GM21576 (cell line): ENCODE measurements around the gene ARG2.

Experiments used
- ATAC-seq: cut with Tn5 transposase; IDR thresholded peaks from one replicate; pipeline ENCODE4 v1.9.1; 2021; ENCODE audit warnings: mild to moderate bottlenecking, moderate library complexity; ENCODE audit not compliant: unreplicated experiment

ARG2 gene

DNA sequence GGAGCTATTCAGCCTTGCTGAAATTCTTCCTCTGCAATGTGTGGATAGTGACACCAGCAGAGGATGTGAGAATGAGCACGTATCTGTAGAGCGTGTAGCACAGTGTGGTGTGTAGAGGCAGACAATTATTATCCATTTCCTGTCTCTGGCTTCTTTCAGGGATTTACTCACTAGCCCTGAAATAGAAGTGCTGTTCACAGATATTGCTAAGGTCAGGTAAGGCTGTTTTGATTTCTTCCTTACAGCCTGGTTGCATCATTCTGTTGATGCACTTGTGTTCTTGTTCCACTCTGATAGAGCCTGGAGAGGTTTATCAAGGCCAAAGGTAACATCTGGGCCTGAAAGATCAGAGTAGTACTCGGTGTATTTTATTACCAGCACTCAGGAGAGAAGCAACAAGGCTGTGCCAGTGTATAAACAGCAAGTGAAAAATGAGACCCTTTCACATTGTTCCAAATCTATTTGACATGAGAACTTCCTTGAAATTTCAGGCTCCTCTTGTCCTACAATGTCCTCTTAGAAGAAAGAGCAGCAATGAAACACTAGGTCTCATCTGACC lies 16.7 kb downstream of the ARG2 start:
- ATAC-seq, result no peak

- no peak for ATAC-seq
These were observed 18.9 kb downstream of the ARG2 start for GRCh38 chr14:67638642-67639041.

GRCh38 chr14:67641480-67641879 lies 21.8 kb downstream of the ARG2 start:
- ATAC-seq, result no peak

DNA sequence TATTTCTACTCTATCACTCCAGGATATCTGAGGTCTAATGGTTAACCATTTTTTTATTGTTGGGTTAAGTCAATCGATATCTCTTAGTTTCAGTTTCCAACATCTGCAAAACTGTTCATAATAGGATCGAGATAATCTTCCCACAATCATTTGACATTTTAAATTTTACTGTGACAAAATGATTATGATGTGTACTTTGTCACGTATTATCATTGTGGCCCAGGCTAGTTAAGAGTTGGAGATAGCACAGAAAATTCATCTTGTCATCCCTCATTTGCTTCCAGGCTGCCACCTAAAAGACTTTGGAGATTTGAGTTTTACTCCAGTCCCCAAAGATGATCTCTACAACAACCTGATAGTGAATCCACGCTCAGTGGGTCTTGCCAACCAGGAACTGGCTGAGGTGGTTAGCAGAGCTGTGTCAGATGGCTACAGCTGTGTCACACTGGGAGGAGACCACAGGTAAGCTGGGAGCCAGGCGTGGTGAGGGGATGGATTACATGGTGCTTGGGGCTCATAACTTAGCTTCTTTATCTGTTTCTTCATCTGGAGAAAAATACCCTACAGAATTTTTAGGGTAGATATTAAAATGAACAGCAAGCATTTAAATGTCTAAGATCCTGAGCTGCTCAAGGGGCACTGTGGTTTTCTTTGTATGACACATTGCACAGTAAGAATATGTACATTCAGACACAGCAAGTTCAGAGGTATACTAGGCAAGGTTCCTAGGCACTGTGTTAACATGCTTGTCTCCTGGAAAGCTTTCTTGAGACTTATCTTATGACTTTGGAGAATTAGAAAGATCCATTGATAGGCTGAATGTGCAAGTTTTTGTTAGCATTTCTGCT lies 22.4 kb downstream of the ARG2 start:
- no peak for ATAC-seq

- ATAC-seq, result no peak
These were observed 24.0 kb downstream of the ARG2 start for GRCh38 chr14:67643713-67644112.

GRCh38 chr14:67644428-67644827 lies 24.7 kb downstream of the ARG2 start:
- no peak for ATAC-seq

DNA sequence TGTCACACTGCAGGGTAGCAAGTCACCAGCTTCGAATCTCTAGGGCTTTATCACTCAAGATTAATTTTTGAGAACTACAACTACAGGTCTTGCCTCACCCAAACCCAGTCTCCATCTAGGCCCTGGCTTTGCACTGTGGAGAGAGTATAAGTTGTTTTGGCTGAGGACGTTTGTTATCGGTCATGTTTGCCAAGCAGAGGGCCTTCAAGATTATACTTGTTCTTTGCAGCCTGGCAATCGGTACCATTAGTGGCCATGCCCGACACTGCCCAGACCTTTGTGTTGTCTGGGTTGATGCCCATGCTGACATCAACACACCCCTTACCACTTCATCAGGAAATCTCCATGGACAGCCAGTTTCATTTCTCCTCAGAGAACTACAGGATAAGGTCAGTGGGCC lies 25.7 kb downstream of the ARG2 start:
- no peak for ATAC-seq

- ATAC-seq, result no peak
These were observed 26.4 kb downstream of the ARG2 start for GRCh38 chr14:67646131-67646530.

GRCh38 chr14:67650151-67650550 lies 30.4 kb downstream of the ARG2 start:
- ATAC-seq, result no peak

DNA sequence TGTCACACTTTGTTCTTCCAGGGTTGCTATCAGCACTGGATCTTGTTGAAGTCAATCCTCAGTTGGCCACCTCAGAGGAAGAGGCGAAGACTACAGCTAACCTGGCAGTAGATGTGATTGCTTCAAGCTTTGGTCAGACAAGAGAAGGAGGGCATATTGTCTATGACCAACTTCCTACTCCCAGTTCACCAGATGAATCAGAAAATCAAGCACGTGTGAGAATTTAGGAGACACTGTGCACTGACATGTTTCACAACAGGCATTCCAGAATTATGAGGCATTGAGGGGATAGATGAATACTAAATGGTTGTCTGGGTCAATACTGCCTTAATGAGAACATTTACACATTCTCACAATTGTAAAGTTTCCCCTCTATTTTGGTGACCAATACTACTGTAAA lies 31.0 kb downstream of the ARG2 start:
- no peak for ATAC-seq

DNA sequence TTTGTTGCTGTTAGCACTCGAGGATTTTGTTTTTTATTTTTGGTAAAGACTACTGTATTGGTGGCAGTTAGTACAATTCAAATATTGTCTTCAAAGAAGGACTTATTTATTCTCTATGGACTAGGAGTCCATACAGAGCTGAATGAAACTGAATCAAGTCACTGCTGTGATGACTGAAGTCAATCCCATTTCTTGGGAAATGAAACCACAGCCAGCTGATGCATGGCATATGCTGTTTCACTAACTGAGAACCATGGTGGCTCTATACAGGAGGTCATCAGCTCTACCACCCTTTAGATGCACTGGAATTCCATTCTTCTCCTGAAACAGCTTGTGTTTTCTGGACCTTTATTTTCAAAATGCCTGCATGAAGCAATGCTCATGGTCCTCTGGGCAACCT lies 32.5 kb downstream of the ARG2 start:
- ATAC-seq, result no peak

- no peak for ATAC-seq
These were observed 34.0 kb downstream of the ARG2 start for GRCh38 chr14:67653651-67654280.

- no peak for ATAC-seq
These were observed 43.9 kb downstream of the ARG2 start for GRCh38 chr14:67663633-67664032.

DNA sequence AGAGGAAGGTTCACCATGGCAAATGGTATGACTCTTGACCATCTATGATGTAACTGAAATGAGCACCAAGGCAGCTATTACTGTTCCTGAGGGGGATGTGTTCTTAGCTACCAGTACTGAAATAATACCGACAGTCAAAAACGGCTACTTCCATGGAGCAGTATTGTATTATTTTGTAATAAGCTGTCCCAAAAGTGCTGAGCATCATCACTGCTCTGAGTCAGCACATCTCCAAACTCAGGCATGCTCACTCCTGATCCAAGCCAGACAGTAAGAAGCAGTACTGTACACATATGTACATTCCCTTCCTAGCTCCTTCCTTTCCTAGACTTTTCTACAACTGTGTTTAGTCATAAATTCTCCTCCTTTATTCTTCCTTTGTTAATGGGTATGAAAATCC lies 46.1 kb downstream of the ARG2 start:
- ATAC-seq, result no peak

DNA sequence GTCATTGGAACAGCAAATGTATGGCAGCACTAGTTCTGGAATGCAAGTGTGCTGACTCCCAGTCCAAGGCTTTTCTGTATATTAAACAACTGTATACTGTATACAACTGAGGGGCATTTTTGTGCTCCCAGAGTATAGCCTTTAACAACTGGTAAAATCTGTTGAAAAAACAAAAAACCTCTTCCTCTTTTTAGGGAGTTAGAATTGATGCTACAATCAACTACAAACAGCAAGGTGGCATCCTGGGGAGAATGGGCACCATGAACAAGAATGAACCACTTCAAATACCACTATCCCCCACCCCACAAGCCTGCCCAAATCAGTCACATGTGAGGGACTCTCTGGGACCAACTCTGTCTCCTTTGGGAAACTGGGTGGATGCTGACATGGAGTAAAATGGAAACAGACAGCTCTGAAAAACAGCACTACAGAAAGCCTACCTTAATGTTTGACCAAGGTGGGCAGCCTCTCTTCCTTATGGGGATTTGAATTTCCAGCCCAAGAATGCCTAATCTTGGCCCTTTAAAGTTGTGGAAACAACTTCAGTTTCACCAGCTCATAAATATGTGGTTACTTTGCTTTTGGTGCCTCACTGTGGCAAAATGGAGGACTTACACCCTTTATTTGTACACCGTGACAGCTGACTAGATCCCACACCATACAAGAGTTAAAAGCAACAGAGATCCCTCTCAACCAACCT lies 47.2 kb downstream of the ARG2 start:
- ATAC-seq, result peak; percentile 57

DNA sequence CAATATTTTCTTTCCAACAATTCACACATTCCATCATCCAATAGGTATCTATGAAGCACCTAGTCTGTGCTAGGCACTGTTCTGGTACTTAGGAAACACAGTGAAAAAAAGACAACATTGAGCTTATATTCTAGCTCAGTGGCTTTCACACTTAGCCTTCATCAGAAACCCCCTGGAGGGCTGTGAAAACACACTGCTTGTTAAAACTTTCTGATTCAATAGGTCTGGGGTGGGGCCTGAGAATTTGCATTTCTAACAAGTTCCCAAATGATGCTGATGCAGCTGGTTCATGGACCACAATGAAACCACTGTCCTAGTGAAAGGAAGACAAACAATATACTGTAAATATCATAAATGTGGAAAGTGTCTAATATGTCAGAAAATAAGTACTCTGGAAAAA lies 48.8 kb downstream of the ARG2 start:
- ATAC-seq, result no peak

DNA sequence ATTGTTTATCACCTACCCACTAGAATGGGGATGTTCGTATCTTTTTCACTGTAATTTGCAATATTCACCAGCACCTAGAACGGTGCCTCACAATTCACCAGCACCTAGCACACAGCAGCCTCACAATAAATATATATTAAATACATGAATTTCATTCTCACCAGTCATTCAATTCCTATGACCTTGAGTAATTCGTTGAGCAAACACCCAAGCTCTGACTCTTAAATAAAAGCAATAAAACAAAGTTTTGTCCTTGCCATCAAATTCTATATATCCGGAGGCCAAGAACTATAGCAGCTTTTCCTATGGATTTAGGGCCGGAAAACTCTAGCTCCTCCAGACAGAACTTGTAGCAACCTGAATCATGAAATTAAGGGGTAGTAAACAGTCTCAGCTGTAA lies 53.7 kb downstream of the ARG2 start:
- no peak for ATAC-seq

- ATAC-seq, result peak; percentile 41
These were observed 54.4 kb downstream of the ARG2 start for GRCh38 chr14:67674139-67674479.

DNA sequence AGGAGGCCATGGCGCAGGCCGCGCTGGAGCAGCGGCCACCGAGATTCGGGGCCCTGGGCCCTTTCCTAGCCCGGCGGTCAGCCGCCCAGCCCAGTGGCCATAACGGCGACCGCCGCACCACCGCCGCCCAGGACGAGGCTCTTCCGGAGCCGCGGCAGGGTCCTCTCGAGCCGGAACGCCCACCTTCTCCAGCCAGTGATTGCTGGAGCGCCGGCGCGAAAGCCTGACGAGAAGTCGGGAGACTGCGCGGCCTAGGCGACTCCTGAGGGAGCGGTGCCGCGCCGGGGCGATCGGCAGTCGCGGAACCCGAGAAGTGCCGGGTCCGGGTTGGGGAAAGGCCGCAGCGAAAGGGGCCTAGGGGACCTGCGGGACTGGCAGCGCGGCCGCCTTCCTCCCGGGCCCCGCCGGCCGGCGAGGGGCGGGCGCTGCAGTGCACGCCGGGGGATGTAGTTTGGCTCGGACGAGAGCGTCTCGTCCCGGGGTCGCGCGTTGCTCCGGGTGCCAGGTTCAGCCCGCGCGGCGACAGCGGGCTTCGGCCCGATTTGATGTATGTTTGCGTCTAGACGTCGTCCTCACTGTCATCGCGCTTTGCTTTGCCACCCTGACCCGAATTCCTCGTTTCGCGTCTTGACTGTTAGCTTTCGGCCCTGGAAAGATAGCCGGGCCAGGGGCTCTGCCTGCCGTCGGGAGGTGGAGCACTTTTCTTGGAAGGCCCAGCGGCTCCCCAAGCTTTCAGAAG lies 54.9 kb downstream of the ARG2 start, which contains the start of gene VTI1B:
VTI1B (minus strand) TSS at position 153 of the 739 bp plus-strand sequence; CDS start at position 10, 143 bp downstream.
- peak; percentile 85 for ATAC-seq

DNA sequence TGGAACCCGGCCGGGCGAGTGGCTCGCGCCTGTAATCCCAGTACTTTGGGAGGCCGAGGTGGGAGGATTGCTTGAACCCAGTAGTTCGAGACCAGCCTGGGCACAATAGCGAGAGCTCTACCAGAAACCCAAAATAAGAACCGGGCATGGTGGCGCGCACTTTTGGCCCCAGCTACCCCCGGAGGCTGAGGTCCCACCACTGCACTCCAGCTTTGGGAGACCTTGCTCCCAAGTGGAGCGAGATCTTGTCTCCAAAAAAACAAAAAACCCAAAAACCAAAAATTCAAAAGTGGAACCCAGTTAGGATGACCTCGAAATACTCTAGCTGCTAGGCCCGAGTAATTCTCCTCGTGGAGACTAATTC lies 55.5 kb downstream of the ARG2 start:
- ATAC-seq, result no peak

DNA sequence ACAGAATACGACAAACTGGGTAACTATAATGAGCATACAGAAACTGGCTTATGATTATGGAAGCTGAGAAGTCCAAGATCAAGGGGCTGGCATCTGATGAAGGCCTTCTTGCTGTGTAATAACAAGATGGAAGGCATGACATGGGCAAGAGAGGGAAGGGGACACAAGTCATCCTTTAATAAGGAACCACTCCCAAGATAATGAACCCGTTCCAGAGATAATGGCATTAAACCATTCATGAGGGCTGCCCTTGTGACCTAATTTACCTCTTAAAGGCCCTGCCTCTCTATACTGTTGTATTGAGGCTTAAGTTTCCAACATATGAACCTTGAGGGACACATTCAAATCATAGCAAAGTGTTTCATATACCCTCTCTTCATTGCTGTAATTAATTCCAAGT lies 59.3 kb downstream of the ARG2 start:
- no peak for ATAC-seq
